ENCODE measurements around the gene MYO6.
A peak's percentile ranks its signal among the peaks of the same experiment; 100 is the strongest.
"Not testable (repeated sequence)": the region's sequence is repeated elsewhere in the genome, so short reads cannot be mapped to it uniquely, and the experiment has no call there.

The MYO6 gene

DNA sequence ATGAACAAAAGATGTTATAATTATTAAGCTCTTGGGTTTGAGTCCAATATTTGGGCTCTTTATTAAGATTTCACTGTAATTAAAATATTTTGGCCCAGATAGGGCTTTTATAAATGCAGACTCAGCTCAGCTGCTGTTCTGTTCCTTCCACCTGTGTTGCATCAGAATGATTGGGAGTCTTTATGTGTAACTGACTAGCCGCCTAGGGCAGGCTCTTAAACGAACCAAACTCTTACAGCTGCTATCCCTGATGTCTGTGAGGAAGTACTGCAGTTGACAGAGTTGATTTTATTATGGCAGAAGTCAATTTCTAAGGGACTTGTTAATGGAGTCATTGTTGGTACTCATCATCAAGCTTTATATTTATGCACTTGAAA is 144.7 kb downstream of the MYO6 start:
- FAIRE-seq = no peak

DNA sequence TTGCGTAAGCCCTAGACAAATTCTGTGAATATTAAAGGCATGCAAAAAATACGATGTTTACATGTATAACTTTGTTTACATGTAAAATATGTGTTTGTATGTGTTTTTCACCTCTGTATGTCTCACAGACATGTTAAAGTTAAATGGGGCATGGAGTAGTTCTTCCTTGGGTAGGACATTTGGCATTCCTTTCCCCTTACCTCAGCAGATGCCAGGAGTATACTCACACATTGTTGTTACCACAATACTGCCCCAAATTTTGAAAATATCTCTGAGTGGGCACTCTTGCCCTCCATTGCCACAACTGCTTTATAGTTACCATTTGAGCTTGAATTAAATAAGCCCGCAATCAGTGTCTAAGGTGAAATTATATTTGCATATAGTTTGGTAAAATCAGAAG is 147.5 kb downstream of the MYO6 start:
- FAIRE-seq = no peak

DNA sequence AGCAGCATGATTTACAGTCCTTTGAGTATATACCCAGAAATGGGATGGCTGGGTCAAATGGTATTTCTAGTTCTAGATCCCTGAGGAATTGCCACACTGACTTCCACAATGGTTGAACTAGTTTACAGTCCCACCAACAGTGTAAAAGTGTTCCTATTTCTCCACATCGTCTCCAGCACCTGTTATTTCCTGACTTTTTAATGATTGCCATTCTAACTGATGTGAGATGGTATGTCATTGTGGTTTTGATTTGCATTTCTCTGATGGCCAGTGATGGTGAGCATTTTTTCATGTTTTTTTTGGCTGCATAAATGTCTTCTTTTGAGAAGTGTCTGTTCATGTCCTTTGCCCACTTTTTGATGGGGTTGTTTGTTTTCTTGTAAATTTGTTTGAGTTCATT is 151.2 kb downstream of the MYO6 start:
- not testable (repeated sequence) for FAIRE-seq

DNA sequence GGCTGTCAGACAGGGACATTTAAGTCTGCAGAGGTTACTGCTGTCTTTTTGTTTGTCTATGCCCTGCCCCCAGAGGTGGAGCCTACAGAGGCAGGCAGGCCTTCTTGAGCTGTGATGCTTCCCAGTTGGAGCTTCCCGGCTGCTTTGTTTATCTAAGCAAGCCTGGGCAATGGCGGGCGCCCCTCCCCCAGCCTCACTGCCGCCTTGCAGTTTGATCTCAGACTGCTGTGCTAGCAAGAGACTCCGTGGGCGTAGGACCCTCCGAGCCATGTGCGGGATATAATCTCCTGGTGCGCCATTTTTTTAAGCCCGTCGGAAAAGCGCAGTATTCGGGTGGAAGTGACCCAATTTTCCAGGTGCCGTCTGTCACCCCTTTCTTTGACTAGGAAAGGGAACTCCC is 156.1 kb downstream of the MYO6 start:
- FAIRE-seq = not testable (repeated sequence)

DNA sequence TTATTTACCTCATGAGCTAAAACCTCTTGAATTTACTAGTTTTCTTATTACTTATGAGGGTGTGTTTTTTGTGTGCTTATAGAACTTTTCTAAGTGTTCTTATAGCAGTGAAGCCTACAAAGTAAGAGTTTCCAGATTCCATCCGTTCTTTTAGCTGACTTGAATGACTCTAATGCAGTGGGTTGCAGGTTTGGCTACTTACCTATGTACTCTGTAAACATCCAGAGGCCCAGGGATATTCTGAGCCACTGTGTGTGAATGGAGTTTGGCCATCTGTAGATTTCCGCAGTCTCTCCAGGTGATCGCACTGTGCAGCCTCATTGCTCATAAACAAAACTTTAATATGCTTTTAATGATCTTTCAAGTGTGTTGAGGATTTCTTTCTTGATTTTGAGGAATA is 157.8 kb downstream of the MYO6 start:
- FAIRE-seq = no peak

DNA sequence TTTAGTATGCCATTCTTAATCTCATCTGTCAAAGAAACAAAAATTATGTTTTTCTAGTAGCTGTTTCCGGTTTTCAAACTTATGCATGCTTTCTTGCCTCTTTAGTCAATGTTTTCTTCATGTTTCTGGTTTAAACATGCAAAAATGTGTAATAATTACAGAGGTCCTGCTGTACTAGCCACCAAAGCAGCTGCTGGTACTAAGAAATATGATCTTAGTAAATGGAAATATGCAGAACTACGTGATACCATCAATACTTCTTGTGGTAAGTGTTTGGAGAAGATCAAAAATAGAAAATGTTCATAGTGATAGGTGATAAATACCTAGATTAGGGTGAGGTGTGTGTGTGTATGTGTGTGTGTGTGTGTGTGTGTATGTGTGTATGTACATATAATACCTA is 158.4 kb downstream of the MYO6 start:
- no peak for FAIRE-seq

DNA sequence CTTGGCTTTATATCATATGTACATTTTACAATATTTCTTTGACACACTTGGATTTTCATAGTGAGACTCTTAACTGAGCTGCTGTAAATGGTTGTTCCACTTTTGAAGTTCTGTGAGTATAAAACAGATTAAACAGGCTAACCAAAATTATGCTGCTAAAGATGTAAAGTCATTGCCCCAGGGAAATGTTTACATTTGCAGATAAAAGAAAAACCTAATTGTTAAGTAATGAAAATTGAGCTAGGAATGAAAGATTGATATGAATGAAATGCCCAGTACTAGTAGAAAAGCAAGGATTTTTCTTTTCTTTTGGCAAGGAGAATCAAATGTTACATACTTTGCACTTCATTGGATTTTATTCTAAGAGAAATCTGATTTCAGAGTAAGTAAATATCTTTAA is 164.0 kb downstream of the MYO6 start:
- FAIRE-seq = no peak

DNA sequence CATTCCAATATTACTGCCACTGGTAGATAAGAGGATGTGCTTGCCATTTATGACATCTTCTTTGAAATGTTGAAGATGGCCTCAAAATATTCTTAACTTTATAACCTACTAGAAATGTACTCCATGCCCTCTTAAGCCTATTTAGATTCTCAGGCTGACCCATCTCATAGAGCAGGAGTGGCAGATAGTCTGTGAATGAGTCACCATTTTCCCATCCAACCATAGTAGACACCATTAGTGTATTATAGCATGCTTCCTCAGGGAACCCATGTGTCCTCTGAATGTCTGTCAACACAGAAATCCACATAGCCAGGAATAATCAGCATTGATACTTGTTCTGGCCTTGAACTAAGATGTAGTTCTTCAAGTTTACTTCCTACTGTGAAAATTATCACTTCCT is 173.2 kb downstream of the MYO6 start:
- no peak for FAIRE-seq

DNA sequence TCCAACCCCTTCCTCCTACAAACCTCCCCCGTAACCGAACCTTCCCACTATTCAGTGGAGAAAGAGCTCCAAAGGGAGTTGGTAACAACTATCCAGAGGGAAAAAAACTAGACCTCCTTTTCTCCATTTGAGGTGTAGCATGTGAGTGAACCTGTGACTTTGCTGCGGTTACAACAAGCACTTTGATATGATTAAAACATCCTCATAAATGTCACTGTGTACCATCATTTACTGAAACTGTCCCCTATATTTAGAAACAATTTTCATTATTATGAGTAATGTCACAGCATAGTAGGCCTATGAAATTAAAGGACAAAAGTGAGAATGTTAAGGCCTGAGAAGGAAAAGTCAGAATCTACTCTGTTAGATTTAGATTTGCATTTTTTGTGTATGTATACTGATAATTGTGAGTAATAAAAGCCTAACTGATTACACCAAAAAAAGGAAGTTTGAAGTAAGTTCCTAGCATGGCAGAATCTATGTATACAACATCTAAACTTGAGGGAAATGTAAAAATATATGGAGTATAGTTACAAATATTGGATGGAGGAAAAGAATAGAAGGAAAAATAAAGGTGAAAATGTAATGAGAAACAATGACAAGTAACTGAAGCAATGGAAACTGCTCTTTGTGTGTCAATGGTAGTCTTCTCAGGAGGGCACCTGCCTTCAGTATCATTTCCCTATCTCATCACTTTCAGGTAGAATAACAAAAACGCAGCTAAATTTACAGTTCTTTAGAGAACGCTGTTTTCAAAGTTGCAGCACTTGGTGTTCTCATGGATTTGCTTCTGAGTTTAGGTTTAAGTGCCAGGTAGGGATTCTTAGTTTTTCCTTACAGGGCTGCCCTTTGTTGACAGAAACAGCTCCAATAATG is 177.5 kb downstream of the MYO6 start:
- FAIRE-seq = no peak

DNA sequence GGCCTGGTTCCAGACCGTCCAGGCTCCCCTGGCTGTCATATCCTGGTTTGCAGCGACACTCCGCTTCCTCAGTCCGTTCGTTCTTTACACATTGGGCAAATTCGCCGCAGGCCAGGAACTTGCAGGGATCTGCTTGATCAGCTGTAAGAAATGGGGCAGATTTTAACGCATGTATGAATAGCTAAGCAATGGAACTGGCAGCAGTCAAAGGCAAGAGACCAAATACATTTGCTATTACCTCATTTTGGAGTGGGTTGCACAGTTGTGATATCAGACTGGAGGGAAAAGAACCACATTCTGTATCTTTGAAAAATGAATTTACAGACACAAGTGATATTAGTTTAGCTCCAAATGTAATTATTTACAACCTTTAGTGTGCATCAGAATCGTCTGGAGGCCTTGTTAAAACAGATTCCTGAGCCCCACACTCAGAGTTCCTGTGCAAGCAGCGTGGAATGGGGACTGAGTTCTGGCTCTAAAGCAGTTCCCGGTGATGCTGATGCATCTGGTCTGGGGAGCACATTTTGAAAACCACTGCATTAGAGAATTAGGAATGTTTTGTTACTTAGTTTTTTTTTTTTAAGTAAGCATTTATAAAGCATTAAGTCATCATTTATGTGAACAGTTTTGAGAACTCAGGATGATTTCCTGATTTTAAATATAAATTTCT is 182.1 kb downstream of the MYO6 start:
- no peak for FAIRE-seq

DNA sequence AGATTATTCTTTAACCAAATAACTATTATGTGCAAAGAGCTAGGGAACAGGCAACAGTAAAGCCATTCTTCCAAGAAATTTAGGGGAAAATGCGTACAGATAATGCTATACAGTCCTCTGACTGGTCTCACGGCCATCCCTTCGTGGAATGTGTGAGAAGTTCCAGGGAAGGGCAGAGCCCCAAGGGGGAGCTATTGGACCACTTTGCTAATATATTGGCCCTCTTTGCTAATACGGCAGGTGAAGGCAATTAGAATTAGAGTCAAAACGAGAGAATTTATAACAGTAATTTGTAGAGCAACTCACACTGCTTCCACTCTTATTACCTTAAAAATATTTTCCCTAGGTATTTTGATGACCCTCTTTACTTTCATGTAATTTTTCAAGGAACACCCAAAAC is 183.0 kb downstream of the MYO6 start:
- no peak for FAIRE-seq

DNA sequence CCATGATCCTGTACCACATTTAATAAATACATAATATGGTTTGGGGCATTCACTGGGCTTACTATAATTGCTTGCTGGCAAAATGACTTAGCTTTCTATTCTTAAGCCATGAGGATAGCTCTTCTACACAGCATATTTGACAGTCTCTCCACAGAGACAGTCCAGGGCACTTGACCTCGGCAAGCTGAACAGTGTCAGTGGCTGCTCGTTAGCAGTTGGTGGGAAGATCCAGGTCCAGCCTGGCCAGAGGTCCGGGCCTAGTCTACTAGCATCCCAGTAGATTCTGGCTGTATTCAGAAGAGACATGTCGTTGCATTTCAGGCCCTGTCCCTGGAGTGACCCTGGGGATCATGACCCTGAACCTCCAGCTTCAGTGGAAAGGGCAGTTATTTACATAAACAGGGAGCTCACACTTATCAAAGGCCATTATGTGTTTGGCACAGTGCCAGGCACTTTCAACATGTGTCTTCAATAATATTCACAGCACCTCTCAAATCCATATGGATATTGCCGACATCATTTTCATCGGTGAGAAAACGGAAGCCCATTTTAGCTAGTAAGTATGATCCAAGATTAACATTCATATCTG is 184.4 kb downstream of the MYO6 start:
- no peak for FAIRE-seq

DNA sequence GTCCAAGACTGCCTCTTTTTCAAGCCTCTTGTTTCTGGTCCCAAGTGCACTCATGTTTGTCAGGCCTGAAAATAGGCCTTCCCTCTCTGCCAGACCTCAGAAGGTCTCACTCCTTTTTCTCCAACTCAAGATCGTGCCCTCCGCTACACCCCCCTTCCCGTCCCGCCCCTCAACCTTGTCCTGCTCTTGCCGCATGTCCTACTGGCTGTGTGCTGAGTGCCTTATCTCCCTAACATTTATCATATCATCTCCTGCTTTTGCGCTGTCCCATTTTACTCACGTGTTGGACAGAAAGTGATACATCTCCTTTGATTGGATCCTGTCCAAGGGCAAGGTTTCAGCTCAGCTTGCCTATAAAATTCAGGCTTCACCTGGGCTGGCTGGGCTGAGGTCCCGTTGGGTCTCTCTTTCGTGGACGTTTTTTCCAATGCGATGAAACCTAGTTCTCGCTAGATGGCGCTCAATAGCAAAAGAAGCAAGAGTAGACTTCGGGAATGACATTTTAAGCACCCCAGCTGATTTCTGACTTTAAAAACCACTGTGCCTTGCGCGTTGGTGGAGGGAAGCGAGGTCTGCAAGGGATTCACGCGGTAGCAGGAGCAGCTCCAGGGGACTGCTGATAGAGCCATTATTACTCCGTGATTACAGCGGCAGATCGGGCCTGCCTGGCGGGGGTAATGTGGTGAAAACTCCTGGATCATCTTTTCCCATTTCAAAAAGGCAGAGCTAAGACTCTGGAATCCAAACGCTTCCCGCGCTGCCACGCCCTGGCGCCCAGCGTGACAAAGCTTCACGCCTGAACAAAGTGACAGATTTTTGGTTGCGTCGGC is 185.8 kb downstream of the MYO6 start:
- FAIRE-seq = peak; percentile 57

DNA sequence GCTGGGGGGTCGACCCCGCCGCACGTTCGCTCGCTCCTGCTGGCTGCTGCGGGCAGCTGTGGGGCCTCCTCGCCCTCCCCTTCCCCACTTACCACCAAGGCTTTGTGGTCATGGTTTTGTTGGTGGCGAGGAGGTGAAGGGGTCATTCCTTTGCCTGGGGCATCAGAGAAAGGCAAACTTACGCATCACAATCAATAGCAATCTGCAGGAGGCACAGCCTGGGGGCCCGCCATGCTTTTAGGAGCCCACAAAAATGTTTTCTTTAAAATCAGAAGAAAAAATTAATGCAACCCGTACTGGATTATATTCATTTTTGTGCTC is 186.4 kb downstream of the MYO6 start:
- FAIRE-seq = no peak

DNA sequence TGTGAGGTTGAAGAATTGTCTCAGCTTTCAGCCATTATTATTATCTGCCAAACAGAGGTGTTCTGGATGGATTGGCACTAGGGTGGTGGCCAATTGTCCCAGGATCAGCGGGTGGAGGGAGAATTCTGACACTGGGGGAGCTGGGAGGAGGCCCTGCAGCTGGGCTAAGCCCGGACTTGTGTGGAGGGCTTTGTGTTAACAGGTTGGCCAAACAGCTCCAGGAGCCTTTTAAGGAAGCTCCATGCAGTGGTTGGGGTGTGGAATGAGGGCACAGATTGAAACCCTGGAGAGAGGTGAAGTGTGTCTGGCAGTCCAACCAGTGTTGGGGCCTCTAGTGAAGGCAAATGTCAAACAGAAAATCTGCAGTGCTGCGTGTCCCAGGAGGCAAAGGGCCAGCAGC is 187.6 kb downstream of the MYO6 start:
- FAIRE-seq = no peak

DNA sequence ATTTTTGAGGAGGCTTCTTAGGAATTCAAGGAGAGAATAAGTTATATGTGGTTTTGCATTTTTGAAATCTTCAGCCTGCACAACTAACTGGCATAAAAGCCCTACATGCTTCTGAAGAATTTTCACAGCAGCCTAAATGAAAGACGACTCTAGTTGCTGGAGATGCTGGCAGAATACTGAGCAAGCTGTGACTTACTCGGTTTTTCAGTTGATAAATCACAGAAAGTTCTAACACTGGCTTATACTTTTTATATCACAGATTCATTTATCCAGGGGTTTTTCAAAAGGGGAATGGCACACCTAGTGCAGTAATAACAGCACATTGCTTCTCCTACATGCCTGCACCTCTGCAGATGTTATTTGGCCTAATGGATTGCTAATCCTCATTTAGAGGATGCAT is 188.8 kb downstream of the MYO6 start:
- FAIRE-seq = no peak

DNA sequence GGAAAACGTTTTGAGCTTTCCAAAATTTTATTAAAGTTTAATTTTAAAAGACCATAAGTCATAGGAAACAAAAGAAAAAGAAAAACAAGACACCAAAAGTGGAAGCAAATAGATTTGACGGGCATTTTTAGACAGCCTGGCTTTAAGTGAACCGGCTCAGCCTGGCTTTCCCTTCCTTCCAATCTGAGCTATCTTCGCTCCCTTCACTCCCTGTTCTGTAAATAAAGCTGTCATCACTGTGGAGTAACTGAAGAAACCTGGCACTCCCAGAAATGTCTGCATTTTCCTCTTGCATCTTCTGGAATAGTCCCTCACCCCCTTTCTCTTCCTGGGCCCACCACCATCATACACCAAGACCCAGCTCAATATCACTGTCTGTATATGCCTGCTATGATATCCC is 191.5 kb downstream of the MYO6 start:
- FAIRE-seq = no peak

DNA sequence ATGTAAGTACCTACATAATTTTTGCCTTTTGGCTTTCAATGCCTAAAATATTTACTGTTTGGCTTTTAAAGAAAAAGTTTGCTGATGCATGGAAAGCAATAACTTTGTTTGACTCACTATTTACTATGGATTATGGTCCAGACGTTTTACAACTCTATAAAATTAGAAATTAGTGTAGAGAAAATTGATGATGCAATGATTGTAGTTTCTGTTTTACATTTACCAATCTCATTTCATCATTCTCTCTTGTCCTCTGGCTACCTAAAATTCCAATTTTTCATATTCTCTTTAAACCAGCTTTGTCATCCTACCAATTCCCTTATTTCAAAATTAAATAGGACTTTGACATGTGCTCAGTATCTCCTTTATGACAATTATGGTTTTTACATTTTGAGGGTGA is 192.5 kb downstream of the MYO6 start:
- no peak for FAIRE-seq

DNA sequence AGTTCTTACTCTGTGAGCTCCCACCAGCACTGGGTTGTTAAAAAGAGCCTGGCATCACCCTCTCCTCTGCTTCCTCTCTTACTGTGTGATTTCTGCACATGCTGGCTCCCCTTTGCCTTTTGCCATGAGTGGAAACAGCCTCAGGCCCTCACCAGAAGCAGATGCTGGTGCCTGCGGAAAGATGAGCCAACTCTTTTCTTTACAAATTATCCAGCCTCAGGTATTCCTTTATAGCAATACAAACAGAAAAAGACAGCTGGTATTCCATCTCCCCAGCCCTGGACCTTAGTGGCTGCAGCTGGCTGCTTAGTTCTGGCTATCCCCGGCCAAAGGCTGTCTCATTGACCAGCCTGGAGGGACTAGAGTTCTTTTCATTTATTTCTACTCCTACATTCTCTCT is 194.3 kb downstream of the MYO6 start:
- no peak for FAIRE-seq

DNA sequence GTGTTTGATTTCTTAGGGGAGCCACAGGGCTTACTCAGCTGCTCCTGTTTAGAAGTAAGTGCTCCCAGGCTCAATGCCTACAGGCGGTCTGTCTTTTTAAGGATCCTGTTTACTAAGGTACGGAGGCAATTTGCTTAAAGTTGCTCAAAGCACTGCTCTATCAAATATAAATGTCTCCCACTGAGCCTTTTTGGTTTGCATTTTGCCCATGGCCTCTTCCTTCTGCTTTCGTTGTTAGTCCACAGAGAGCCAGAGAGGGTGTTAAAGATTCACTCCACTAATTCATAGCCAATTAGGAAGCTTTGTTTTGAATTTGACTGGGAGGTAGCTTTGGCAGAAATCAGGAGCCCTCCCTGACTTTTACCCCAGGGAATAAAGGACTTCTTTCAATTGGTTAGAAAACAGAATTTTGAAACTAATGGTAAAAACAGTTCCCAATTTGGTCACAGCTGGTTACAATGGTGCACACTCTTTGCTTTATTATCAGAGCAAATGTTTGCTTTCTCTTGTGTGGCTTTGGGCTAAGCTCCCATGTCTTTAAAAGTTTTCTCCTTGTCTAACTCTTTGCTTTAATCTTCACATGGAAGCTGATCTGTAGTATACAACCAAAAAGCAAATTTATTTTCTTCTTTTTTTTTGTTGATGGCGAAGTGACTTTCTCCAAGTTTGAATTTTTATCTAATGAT is 197.2 kb downstream of the MYO6 start:
- no peak for FAIRE-seq

DNA sequence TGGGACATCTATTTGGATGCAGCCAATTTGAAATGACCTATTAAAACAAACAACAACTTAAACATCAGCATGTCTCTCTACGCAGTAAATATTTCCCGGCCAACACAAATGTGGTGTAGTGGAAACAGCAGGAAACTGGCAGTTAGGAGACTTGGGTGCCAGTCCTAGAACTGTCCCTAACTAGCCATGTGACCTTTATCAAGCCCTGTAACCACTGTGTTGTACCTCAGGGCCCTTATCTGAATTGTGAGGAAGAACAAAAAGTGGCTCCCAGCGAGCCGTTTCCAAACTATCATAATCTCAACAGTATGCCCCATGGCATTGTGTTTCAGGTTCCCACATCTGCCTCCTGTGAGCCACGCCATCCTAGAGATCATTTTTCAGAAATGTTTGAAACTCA is 198.9 kb downstream of the MYO6 start:
- no peak for FAIRE-seq

DNA sequence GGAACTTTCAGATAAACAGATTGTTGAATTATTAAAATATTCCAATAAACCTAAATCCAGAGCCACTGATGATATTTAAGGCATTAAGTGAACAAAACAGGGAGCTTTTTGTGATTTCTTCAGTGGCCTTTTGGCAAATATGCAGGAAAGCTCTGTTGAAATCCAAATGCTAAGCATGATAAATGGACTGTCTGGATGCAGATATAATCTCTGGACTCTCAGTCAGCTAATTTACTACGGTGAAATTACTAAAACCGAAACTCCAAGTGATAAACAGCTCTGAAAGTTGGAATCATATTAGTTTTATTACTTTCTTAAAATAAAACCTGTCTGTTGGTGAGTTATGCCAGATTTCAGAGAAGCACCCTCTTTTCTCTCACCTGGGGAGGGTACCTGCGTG is 203.1 kb downstream of the MYO6 start:
- no peak for FAIRE-seq

DNA sequence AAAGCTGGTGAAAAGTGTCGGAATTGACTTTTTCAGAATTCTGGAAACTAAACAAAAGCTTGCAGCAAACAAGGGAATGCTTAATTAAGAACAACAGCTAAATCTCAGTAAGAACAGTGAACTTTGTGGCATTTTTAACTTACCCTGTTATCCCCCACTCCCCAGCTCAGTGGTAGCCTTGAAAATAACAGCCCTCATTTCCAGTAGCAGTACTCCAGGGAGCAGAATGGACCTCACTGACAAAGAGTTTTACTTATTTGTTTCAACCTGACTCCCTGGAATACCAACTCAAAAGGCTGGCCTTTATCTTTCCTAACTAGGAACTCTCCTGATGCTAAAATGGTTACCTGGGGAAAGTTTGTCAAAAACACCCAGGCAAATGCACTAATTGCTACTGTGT is 214.5 kb downstream of the MYO6 start:
- no peak for FAIRE-seq

Measured in A204.1 (cell line).